GM21576 (cell line): ENCODE data around the gene PLXNA3.
"Not testable (repeated sequence)": the region's sequence is repeated elsewhere in the genome, so short reads cannot be mapped to it uniquely, and the experiment has no call there.

Experiments
- ATAC-seq: cut with Tn5 transposase; IDR thresholded peaks from one replicate; pipeline ENCODE4 v1.9.1; 2021; ENCODE audit warnings: mild to moderate bottlenecking, moderate library complexity; ENCODE audit not compliant: unreplicated experiment

Gene PLXNA3

DNA sequence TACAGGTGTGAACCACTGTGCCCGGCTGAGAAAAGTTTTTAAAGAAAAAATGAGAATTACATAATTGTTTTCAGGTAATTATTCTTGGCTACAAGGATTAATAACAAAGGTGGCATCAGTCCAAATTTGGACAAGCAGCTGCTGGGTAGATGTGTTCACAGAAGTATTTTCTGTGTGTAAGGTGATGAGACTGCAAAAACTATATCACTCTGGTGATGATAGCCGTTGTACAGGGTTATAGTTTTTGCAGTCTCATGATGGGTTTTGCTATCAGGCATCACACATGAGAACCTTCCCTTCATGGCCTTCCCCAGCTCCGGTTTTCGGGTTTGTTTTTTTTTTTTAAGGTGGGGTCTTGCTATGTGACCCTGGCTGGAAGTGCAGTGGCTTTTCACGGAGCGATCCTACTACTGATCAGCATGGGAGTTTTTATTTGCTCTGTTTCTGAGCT is 37.4 kb downstream of the PLXNA3 start:
- ATAC-seq: no peak

DNA sequence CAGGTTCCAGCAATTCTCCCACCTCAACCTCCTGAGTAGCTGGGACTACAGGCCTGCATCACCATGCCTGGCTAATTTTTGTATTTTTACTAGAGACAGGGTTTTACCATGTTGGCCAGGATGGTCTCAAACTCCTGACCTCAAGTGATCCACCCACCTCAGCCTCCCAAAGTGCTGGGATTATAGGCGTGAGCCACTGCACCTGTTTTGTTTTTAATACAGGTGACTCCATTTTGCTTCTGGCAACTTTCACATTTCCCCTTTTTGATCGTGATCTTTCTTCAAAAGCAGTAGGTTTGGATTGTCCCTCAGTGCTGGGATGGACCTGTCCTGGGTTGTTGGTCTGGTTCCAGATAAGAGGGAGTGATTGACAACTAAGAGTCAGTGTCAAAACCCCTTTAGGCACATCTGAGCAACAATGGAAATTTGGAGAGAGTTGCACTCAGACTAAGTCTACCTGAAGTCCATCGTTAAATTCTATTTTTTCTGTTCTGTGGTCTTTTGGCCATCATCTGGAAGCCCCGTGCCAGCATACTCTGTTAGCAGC is 38.6 kb downstream of the PLXNA3 start:
- ATAC-seq: not testable (repeated sequence)

GRCh38 chrX:154501423-154501822 is 43.3 kb downstream of the PLXNA3 start:
- ATAC-seq: not testable (repeated sequence)

DNA sequence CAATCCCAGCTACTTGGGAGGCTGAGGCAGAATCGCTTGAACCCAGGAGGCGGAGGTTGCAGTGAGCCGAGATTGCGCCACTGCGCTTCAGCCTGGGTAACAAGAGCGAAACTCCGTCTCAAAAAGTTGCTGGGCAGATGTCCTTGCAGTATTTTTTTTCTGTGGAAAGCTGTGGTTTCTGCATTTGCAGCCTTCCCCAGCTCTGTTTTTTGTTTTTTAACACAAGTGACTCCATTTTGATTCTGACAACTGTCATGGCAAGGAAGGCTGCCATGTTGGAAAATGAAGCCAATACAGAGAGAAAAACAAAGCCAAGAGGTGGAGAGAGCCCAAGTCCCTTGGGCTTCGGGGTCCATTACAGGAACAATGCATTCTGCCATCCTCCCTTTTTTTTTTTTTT is 44.0 kb downstream of the PLXNA3 start:
- ATAC-seq: no peak

DNA sequence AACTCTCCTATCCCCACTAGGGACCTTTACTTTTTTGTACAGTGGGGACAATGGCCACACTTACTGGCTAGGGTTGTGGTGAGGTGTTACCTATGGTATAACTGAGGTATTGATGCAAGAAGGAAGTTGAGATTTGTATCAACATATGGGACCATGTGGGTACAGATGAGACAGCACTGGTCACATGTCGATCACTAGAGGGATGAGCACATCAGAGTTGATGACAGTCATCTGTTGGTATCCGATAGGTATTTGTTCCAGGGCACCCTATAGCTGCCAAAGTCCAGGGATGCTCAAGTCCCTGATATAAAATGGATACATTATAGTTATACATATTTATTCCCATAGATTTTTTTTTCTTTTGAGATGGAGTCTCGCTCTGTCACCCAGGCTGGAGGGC is 44.9 kb downstream of the PLXNA3 start:
- no peak for ATAC-seq

GRCh38 chrX:154505734-154506133 is 47.7 kb downstream of the PLXNA3 start:
- ATAC-seq: no peak

DNA sequence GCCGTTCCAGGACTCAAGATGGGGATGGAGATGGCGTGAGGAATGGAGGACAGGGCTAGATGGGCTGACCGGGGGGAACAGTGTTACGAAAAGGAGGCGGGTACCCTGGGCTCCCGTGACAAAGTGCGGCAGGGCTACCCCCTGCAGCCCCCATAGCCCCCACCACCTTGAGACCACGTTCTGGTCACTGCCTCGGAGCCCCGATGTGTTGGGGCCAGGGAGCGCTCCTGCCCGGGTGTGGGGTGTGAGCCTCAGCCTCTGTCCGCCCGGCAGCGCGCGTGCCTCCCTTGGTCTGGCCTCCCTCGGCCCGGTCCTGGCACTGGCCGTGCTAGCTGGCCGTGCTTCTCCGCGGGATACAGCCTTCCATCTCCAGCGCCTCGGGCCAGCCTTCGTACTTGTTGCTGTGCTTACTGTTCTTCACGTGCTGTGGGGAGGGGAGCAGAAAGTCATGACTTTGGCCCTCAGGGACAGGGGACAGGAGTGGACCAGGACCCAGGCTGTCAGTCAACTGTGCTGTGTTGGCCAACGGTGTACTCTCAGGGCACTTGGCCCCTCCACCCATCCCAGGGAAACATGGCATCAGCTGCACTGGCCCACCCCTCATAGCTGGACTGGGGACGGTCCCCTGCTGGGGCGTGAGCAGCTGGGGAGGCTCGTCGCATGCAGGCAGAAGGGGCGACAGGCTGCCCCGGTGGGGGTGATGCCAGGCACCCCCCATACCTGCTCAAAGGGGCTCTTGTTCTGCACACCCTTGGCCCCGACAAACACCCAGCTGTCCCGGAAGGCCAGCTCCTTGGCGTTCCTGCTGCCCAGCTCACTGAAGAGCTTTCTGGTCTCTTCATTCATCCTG is 48.6 kb downstream of the PLXNA3 start:
- ATAC-seq: no peak

GRCh38 chrX:154507673-154508383 is 49.7 kb downstream of the PLXNA3 start:
- no peak for ATAC-seq

GRCh38 chrX:154508384-154508745 is 50.3 kb downstream of the PLXNA3 start:
- no peak for ATAC-seq

- no peak for ATAC-seq
Observed at GRCh38 chrX:154509455-154509854, 51.4 kb downstream of the PLXNA3 start.

- ATAC-seq: no peak
Observed at GRCh38 chrX:154511761-154512160, 53.7 kb downstream of the PLXNA3 start.

DNA sequence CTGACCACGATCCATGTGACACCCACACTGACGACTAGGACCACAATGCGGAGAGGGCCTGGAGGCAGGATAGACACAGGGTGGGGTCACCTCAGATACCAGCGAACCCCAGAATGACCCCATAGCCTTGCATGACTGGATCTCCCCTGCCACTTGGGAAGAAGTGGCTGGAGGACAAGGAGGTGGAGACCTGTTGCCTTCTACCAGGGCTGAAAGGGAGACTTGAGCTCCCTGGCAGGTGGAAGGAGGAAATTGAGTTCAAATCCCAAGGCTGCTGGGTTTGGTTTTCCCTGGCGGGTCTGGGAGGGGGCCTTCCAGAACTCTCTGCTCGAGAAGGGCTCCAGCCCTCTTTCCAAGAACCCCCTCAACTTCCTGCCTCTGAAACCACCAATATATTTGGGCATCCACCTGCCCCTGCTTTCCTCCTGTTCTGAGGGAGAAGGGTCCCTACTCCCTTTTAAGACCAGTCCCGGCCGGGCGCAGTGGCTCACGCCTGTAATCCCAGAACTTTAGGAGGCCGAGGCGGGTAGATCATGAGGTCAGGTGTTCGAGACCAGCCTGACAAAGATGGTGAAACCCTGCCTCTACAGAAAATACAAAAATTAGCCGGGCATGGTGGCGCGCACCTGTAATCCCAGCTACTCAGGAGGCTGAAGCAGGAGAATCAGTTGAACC is 54.9 kb downstream of the PLXNA3 start:
- ATAC-seq: no peak

DNA sequence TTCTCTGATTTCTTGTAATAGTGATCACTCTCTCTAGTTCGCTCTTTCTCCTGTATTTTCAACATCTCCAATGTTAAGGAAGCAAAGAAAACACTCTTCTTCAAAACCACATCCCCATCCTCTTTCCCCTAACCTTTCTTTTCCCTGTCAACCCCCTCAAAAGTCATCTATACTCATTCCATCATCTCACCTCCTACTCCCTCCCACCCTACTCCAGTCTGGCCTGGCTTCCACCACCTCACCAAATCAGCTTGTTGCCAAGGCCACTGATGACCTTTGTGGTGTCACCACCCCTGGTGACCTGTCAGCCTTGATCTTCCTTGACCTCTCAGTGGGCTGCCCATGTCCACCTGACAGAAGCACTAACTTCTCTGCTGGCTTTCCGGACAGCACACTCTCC is 55.6 kb downstream of the PLXNA3 start:
- no peak for ATAC-seq

- ATAC-seq: no peak
Observed at GRCh38 chrX:154515090-154515965, 57.2 kb downstream of the PLXNA3 start.

GRCh38 chrX:154515966-154516655 is 58.0 kb downstream of the PLXNA3 start, which contains the start of gene FAM3A:
Gene FAM3A, minus strand, starts transcription at chrX:154516232. Its CDS starts 460 bp downstream, at chrX:154515772.
- ATAC-seq: peak; percentile 82

GRCh38 chrX:154516656-154517100 is 58.6 kb downstream of the PLXNA3 start:
- ATAC-seq: no peak

DNA sequence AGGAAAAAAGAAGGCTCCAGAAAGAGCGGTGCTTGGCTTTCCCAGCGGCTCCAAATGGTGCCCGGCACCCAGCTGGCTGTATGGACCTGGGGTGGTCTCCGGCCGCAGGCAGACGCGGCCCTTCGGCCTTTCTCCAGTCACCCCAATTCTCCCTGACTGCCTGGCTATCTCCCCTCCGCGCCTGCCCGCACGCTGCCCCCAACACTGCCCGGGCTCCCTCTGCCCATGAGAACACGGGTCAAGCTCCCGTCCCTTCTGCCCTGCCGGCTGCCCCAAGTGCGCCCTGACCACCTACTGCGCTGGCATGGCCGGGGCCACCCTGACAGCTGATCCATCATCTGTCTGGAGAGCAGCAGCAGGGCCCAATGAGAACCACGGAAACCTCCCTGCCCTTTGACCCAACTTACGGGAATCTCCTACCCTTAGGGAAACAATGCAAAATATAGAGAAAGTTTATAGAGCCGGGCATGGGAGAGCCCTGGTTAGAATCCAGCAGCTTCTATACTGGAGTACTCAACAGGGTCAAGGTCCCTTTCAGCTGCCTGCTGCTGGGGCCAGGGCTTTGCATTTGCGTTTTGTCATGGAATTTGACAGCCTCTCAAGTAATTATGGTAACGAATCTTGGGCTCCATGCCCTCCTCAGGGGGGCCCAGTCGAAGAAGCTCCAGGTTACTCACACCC is 59.2 kb downstream of the PLXNA3 start:
- ATAC-seq: no peak

DNA sequence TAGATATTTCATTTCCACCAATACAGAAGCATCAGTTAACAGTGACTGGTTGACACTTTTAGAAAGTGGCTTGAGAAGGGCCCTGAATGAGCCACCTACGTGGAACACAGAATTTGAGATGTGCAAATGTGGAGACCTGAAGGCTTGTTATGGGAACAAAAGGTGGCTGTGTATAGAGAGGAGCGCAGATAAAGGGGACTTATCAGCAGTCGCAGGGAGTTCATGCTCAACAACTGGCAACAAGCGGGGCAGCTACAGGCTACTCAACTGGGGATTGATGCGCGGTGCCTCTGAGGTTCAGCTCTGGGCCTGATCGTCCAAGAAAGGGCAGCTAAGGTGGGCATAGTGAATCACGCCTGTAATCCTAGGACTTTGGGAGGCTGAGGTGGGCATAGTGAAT is 61.3 kb downstream of the PLXNA3 start:
- no peak for ATAC-seq
